Astrocyte (in vitro differentiated cells and primary cell): Measurements from ENCODE around the gene RUNX3. TPM values are rescaled to one million over a fixed set of nuclear protein-coding genes. Genes with fewer than 3 reads are reported as not detected.

Source experiments
- DNase-seq: peaks from one replicate; pipeline ENCODE4 v3.0.0-alpha.2; 2010; ENCODE audit warnings: low read depth
- FAIRE-seq: peaks from 2 replicates; lab custom pipeline; 2011; peaks lifted over from hg19 to GRCh38; lab: Jason Lieb, UNC
- H2AFZ ChIP-seq: 2 replicates; pipeline ENCODE4 v1.6.0; 2012; ENCODE audit warnings: low read depth, low read length, inconsistent platforms
- H3K27ac ChIP-seq: 2 replicates; pipeline ENCODE4 v1.5.1; 2011; ENCODE audit warnings: low read depth, low read length, inconsistent platforms
- H3K27me3 ChIP-seq: 2 replicates; pipeline ENCODE4 v1.6.0; 2011; ENCODE audit warnings: low read length, inconsistent platforms; ENCODE audit not compliant: insufficient read depth
- H3K36me3 ChIP-seq: 2 replicates; pipeline ENCODE4 v1.5.1; 2011; ENCODE audit warnings: low read length, inconsistent platforms; ENCODE audit not compliant: insufficient read depth
- H3K4me1 ChIP-seq: 2 replicates; pipeline ENCODE4 v1.5.1; 2011; ENCODE audit warnings: low read length, inconsistent platforms; ENCODE audit not compliant: insufficient read depth
- H3K4me2 ChIP-seq: 2 replicates; pipeline ENCODE4 v1.6.0; 2012; ENCODE audit warnings: low read length, inconsistent platforms
- H3K4me3 ChIP-seq: 2 replicates; pipeline ENCODE4 v1.5.1; 2011; ENCODE audit warnings: low read depth, mild to moderate bottlenecking, low read length, inconsistent platforms; ENCODE audit not compliant: insufficient read depth
- H3K79me2 ChIP-seq: 2 replicates; pipeline ENCODE4 v1.6.0; 2012; ENCODE audit warnings: mild to moderate bottlenecking, low read length, inconsistent platforms; ENCODE audit not compliant: insufficient read depth
- H3K9ac ChIP-seq: 2 replicates; pipeline ENCODE4 v1.6.0; 2012; ENCODE audit warnings: mild to moderate bottlenecking, low read length, inconsistent platforms
- H3K9me3 ChIP-seq: 2 replicates; pipeline ENCODE4 v1.5.1; 2012; ENCODE audit warnings: low read depth, mild to moderate bottlenecking, low read length, inconsistent platforms; ENCODE audit not compliant: insufficient read depth
- H4K20me1 ChIP-seq: 2 replicates; pipeline ENCODE4 v1.6.0; 2012; ENCODE audit warnings: low read length, inconsistent platforms; ENCODE audit not compliant: insufficient read depth
- H3K27ac Mint-ChIP-seq: one replicate; pipeline ENCODE4 v1.8.0; 2021; ENCODE audit warnings: mild to moderate bottlenecking, mixed read lengths; ENCODE audit not compliant: unreplicated experiment
- H3K27me3 Mint-ChIP-seq: one replicate; pipeline ENCODE4 v1.8.0; 2021; ENCODE audit warnings: low read depth, mixed read lengths; ENCODE audit not compliant: unreplicated experiment
- H3K36me3 Mint-ChIP-seq: one replicate; pipeline ENCODE4 v1.8.0; 2021; ENCODE audit warnings: low read depth, mixed read lengths; ENCODE audit not compliant: unreplicated experiment
- H3K4me1 Mint-ChIP-seq: one replicate; pipeline ENCODE4 v1.8.0; 2021; ENCODE audit warnings: low read depth, mixed read lengths; ENCODE audit not compliant: unreplicated experiment
- H3K4me3 Mint-ChIP-seq: one replicate; pipeline ENCODE4 v1.8.0; 2021; ENCODE audit warnings: mild to moderate bottlenecking, moderate library complexity, mixed read lengths; ENCODE audit not compliant: unreplicated experiment
- H3K9me3 Mint-ChIP-seq: one replicate; pipeline ENCODE4 v1.8.0; 2021; ENCODE audit warnings: mild to moderate bottlenecking, mixed read lengths; ENCODE audit not compliant: unreplicated experiment
- EZH2 ChIP-seq: IDR thresholded peaks from 2 replicates; pipeline ENCODE4 v1.6.1; 2012; ENCODE audit warnings: mild to moderate bottlenecking, low read length, inconsistent platforms; ENCODE audit not compliant: insufficient read depth
- total RNA-seq: library from RNA; stranded (reverse); gene quantifications from 2 replicates; pipeline ENCODE4 v1.2.1, GENCODE V29; 2021
- TF ChIP-seq, protein P1 (sequence below): IDR thresholded peaks from 2 replicates; pipeline ENCODE4 v1.5.1; 2011; ENCODE audit warnings: low read depth, mild to moderate bottlenecking, inconsistent platforms, low read length, moderate library complexity; ENCODE audit not compliant: insufficient read depth

The RUNX3 gene
- total RNA-seq, 1 donor from 2014 or later, result 2.5 TPM

DNA sequence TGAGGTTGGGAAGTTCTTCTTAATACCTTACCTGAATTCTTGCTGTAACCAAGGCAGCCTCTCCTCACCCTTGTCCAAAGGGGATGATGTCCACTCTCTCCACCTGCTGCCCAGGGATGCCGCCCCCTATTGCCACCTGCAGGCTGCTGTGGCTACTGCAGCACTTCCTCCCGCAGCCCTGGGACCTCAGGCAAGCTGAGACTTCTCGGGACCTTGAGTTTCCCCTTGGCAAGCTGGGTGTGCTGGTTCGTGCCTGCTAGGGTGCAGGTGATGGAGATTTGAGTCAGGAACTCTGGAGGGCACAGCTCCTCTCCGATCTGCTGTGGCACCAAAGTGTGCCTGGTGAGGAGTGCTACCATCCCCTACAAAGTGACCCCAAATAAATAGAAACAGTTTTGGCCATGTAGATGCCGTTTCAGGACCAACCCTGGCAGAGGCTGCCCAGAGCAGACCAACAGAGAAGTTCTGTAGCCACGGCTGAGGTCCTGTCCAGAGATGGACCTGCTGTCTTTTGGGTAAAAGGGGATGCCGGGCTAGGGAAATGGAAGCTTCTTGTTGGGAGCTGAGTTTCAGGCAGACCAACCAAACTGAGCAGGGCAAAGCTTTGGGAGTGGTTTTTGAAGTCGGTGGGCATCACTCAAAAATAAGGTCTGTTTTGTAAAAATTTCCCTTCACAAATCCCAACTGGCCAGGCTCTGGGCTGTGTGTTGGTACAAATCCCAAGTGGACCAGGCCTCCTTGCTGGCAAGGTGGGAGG, 31.7 kb downstream of the RUNX3 start:
- Mint-ChIP-seq H3K27ac (no peak overlapping the region), H3K9me3 (no peaks in the 10 kb centered on the region), H3K4me1 (no peaks in the 10 kb centered on the region), H3K27me3 (peaks cover 22% of the 10 kb centered on the region), H3K36me3 (no peaks in the 10 kb centered on the region), H3K4me3 (no peak overlapping the region)
- FAIRE-seq (no peak), DNase-seq (no peak)
- no peaks in the 10 kb centered on the region for H3K9me3 ChIP-seq
- no peak overlapping the region for H3K4me2 ChIP-seq
- H3K4me1 ChIP-seq, result no peaks in the 10 kb centered on the region
- no peak overlapping the region for H3K9ac ChIP-seq
- no peak overlapping the region for H2AFZ ChIP-seq
- H3K27ac ChIP-seq, result no peak overlapping the region
- no peak overlapping the region for H3K4me3 ChIP-seq
- no peaks in the 10 kb centered on the region for H3K36me3 ChIP-seq
- H3K79me2 ChIP-seq, result no peaks in the 10 kb centered on the region
- no peaks in the 10 kb centered on the region for H4K20me1 ChIP-seq
- H3K27me3 ChIP-seq, result peaks cover 20% of the 10 kb centered on the region
- no peak for TF ChIP-seq EZH2
- TF ChIP-seq, protein P1, sequence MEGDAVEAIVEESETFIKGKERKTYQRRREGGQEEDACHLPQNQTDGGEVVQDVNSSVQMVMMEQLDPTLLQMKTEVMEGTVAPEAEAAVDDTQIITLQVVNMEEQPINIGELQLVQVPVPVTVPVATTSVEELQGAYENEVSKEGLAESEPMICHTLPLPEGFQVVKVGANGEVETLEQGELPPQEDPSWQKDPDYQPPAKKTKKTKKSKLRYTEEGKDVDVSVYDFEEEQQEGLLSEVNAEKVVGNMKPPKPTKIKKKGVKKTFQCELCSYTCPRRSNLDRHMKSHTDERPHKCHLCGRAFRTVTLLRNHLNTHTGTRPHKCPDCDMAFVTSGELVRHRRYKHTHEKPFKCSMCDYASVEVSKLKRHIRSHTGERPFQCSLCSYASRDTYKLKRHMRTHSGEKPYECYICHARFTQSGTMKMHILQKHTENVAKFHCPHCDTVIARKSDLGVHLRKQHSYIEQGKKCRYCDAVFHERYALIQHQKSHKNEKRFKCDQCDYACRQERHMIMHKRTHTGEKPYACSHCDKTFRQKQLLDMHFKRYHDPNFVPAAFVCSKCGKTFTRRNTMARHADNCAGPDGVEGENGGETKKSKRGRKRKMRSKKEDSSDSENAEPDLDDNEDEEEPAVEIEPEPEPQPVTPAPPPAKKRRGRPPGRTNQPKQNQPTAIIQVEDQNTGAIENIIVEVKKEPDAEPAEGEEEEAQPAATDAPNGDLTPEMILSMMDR, result peak; percentile 69

- no peaks in the 10 kb centered on the region for H4K20me1 ChIP-seq
- no peak for DNase-seq
- no peak for TF ChIP-seq EZH2
- TF ChIP-seq, protein P1, result no peak
- Mint-ChIP-seq H3K36me3 (no peaks in the 10 kb centered on the region), H3K27ac (no peak overlapping the region), H3K9me3 (peaks cover 4% of the 10 kb centered on the region), H3K4me1 (no peaks in the 10 kb centered on the region), H3K27me3 (peaks cover 22% of the 10 kb centered on the region), H3K4me3 (no peak overlapping the region)
- peaks cover 20% of the 10 kb centered on the region for H3K27me3 ChIP-seq
- no peak overlapping the region for H3K4me2 ChIP-seq
- no peak overlapping the region for H3K27ac ChIP-seq
- no peak overlapping the region for H3K9ac ChIP-seq
- H3K36me3 ChIP-seq, result no peaks in the 10 kb centered on the region
- H3K4me3 ChIP-seq, result no peak overlapping the region
- no peaks in the 10 kb centered on the region for H3K79me2 ChIP-seq
- no peak overlapping the region for H2AFZ ChIP-seq
- no peak for FAIRE-seq
- H3K9me3 ChIP-seq, result no peaks in the 10 kb centered on the region
- no peaks in the 10 kb centered on the region for H3K4me1 ChIP-seq
Observed at GRCh38 chr1:24897263-24898151, 32.6 kb downstream of the RUNX3 start.
